NOMO-1 treated with dmso at 0.1 percent for 144 hours (cell line): ENCODE results near the gene TCF7L1.
"Not testable (repeated sequence)": the region's sequence is repeated elsewhere in the genome, so short reads cannot be mapped to it uniquely, and the experiment has no call there.

Experiments
- DNase-seq: peaks from one replicate; lab custom pipeline; 2025; ENCODE audit not compliant: unreplicated experiment; lab: John Stamatoyannopoulos, UW

Gene TCF7L1

GRCh38 chr2:85181134-85181631, 48.0 kb downstream of the TCF7L1 start:
- no peak for DNase-seq

- DNase-seq = no peak
Measured at GRCh38 chr2:85181844-85182456, 48.8 kb downstream of the TCF7L1 start.

- DNase-seq = no peak
Measured at GRCh38 chr2:85183076-85183475, 49.9 kb downstream of the TCF7L1 start.

- DNase-seq = no peak
Measured at GRCh38 chr2:85183479-85183878, 50.3 kb downstream of the TCF7L1 start.

DNA sequence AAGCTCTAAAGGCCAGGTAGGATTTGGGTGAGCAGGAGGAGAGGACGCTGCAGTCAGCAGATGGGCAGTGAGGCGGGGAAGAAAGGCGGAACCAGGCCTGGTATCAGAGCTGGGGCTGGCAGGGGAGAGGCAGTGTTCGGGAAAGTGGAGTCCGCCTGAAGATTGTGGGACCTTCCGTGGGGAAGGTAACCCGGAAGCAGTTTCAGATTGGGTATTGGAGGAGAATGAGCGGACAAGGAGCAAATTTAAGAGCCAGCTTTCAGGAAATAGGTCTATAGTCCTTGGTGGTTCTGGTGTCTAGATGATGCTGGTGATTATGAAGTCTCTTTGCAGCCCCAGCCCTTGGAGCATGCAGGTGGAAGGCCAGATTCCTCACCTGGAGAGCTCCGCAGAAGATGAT, 51.0 kb downstream of the TCF7L1 start:
- no peak for DNase-seq

- no peak for DNase-seq
Measured at GRCh38 chr2:85184990-85185389, 51.8 kb downstream of the TCF7L1 start.

GRCh38 chr2:85185431-85185940, 52.3 kb downstream of the TCF7L1 start:
- DNase-seq = no peak

- no peak for DNase-seq
Measured at GRCh38 chr2:85187069-85187468, 53.9 kb downstream of the TCF7L1 start.

DNA sequence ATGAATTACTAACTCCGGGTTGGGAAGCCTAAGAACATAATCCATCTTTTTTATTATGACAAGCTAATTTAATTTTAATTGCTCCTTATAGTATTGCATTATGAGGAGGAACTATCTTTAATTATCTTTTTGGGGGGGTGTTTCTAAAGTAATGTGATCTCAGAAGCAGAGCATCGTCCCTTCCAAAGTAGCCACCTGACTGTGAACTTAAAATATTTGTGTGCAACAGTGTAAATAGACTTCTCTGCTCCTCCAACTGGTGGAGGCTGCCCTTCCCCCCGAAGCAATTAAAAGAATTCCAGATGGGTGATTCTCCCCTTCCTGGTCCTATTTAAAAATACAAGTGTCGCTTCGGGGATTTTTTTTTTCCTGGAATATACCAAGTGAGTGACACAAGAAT, 55.7 kb downstream of the TCF7L1 start:
- no peak for DNase-seq

- DNase-seq = no peak
Measured at GRCh38 chr2:85189606-85190270, 56.5 kb downstream of the TCF7L1 start.

- no peak for DNase-seq
Measured at GRCh38 chr2:85191157-85191556, 58.0 kb downstream of the TCF7L1 start.

DNA sequence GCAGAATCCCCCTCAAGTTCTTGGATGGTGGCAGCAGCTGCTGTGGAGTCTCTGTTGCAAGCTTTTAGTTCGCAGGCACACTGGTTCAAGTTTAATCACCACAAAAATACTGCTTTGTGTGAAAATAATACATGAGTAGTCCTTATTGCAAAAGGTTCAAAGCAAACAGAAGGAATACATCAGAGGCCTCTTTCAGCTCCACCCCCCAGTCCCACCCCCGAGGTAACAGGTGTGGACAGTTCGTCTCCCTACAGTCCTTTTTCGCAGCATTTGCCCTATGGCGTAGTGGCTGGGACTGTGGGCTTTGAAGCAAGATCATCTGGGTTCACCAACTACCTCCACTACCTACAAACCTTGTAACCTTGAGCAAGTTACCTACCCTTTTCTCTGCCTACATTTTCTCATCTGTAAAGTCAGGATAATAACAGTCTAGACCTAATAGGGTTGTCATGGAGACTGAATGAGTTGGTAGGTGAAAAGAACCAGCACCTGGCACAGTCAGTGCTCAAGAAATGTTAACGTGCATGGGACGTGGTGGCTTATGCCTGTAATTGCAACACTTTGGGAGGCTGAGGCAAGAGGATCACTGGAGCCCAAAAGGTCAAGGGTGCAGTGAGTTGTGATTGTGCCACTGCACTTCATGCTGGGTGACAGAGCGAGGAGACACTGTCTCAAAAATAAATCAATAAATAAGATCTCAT, 61.7 kb downstream of the TCF7L1 start:
- DNase-seq = no peak

DNA sequence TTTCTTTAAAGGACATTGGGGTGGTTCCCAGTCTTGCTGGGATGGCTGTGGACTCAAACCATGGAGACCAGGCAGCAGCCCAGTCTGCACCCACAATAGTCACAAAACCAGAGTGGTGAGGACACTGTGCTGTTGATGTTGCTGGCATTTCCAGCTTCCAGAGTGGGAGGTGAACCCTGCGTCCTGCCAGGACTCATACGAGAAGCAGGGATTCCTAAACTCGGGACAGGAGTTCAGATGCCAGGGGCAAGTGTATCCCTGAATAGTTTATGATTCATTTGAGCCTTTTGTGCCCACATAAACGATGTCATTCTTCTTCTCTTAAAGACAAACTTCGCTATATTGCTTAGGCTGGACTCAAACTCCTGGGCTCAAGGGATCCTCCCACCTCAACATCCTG, 62.8 kb downstream of the TCF7L1 start:
- no peak for DNase-seq

DNA sequence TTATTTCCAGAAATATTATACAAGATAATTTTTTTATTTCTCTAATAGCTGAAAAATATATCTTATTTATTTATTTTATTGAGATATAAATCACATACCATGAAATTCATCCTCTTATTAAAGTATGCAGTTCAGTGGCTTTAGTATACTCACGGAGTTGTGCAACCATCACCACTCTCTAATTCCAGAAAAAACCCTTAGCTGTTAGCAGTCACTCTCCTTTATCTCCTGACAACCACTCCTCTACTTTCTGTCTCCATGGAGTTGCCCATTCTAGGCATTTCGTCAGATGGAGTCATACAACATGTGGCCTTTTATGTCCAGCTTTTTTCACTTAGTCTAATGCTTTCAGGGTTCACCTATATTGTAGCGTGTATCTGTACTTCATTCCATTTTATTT, 66.5 kb downstream of the TCF7L1 start:
- no peak for DNase-seq

DNA sequence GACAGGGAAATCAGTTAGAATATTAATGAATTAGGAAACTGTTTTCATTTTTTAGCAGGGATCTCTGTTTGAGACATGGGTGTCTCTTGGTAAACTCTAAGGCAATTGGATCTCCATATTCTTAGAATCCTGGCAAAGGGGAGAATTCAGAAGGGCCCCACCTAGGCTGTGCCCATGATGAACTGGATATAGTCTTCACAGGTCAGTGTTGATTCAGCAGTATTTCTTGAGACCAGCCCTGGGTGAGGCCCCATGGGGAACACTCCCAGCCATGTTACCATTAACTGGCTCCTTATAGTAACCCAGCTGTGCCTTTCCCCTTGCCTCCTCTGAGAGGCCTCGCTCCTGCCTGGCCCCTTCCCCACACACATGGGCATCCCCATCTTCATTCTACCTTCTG, 76.7 kb downstream of the TCF7L1 start:
- DNase-seq = no peak

DNA sequence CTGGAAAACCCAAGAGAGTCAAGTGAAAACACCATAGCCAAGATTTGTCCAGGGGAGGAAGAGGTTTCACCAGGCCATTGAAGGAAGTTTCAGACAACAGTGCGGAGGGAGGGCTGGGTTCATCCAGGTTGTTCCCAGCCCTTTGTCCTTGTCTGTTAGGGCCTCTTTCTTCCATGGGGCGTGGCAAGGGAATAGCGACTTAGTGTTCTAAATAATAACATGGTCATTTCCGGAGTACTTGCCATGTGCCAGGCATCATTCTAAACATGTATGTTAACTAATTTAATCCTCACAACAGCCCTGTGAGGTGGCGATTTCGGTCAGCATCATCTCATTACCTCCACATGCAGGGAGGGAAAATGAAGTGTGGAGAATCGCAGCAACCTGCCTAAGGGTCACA, 77.3 kb downstream of the TCF7L1 start:
- DNase-seq = no peak

DNA sequence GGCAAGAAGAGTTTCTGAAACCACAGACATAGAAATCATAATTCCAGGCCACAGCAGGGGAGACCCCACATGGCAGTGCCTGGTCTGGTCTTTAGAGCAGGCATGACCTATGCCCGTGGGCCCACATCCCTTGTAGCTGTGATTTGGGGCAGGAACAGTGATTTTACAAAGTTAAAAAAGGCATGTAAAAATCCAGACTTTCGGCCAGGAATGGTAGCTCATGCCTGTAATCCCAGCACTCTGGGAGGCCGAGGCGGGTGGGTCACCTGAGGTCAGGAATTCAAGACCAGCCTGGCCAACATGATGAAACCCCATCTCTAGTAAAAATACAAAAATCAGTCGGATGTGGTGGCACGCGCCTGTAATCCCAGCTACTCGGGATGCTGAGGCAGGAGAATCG, 78.4 kb downstream of the TCF7L1 start:
- DNase-seq = not testable (repeated sequence)

DNA sequence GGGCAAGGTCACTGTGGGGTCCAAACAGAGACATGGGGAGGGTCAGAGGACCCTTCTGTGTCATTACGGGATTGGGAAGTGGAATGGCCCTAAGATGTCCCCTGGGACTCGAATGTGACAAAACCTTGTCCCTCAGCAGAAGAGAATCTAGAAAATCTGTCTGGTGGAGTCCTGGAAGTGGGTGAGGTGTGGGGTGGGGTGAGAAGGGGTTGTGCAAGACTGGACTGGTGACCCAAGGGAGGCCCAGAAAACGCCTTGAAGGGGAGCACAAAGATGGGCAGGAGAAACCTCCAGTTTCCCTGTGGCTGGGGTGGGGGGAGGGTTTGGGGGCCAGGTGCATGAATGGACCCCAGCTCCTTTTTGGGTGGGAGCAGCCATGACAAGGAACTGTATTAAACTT, 79.6 kb downstream of the TCF7L1 start:
- no peak for DNase-seq

GRCh38 chr2:85213404-85213803, 80.2 kb downstream of the TCF7L1 start:
- no peak for DNase-seq

DNA sequence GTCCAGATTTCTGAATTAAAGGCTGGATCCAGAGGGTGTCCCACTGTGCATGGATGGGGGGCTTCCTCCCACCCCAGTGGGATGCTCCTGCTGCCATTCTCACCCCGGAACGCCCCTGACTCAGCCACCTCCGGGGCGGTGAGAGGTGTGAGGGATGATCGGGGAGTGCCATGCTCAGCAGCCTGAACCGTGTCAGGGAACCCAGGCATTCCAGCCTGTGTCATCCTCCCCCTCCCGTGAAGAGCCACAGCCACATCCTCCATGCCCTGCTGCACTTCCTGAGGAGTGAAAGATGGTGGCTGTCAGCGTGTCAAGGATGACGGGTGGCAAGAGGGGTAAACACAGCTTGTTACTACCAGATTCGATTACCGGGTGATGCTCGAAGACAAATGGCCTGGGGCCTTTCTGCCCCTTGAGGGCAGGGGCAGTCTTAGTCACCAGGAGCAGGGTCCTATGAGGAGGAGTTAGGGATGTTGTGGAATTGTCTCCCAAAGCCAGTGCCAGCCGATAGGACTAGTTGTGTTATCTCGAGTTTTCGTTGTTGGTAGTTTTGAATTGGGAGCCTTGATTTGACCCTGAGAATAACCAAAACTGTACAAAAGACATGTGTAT, 80.8 kb downstream of the TCF7L1 start:
- DNase-seq = no peak

- DNase-seq = no peak
Measured at GRCh38 chr2:85215081-85215447, 81.9 kb downstream of the TCF7L1 start.
